ENCODE results near the gene SLC66A1. TPM values are rescaled to one million over a fixed set of nuclear protein-coding genes. Genes with fewer than 3 reads are reported as not detected.

Gene SLC66A1
- total RNA-seq, 1 experiment from 2014 or later, result 11.6 TPM

GRCh38 chr1:19368964-19369363, 56.8 kb downstream of the SLC66A1 start:
- H4K20me1 ChIP-seq (ENCODE audit: insufficient read depth, low read depth, low read length), result no peaks in the 10 kb centered on the region
- peaks cover 52% of the 10 kb centered on the region for H3K79me2 ChIP-seq (ENCODE audit: low read length)
- no peak overlapping the region for H3K4me3 ChIP-seq (ENCODE audit: low read length)
- no peaks in the 10 kb centered on the region for H3K27me3 ChIP-seq (ENCODE audit: low read length)
- H3K27ac ChIP-seq (ENCODE audit: low read length), result no peak overlapping the region
- H3K9ac ChIP-seq (ENCODE audit: low read length), result no peak overlapping the region
- no peaks in the 10 kb centered on the region for H3K36me3 ChIP-seq (ENCODE audit: insufficient read depth, low read length)
- H2AFZ ChIP-seq (ENCODE audit: low read length), result no peak overlapping the region
- DNase-seq, result no peak
- H3K9me3 ChIP-seq (ENCODE audit: low read length), result no peaks in the 10 kb centered on the region
- H3K9me2 ChIP-seq (replicated peaks; ENCODE audit: insufficient read depth, low read length), result no peaks in the 10 kb centered on the region
- H3K4me1 ChIP-seq (ENCODE audit: low read length), result no peaks in the 10 kb centered on the region
- H3K4me2 ChIP-seq (ENCODE audit: low read depth, low read length, poor library complexity, severe bottlenecking), result no peak overlapping the region

DNA sequence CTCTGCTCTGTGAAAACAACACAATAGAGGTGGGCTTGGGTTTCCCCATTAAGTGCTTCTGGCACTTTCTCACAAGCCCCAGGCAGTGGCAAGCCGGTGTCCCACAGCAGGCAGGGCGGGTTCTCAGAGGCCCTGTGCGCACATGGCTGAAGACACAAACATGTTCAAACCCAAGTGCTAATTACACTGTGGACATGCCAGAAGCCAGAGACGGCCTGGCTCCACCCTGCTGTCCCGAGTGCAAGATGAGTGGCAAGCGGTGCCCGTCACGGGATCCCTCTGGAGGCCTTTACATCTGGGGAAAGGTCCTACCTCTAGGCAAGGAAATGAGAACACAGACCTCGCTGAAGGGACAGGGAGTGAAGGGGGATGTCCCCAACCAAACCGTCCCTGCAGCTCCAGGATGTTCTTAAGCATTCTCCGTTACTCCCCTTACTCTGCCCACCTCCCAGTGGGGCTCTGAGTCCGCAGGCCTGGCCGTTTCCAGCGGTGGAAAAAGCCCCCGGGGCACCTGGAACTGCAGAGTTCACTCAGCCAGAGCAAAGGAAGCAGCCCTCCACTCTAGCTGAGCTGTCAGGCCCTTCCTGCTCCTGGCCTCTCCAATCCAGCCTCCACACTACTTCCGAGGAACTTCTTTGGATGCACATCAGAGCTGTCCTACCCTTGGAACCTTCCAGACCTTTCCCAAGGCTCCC, 57.4 kb downstream of the SLC66A1 start:
- Histone ChIP-seq H3K4me1 (ENCODE audit: low read length) (no peaks in the 10 kb centered on the region), H2AFZ (ENCODE audit: low read length) (no peak overlapping the region), H3K27ac (ENCODE audit: low read length) (no peak overlapping the region), H3K4me2 (ENCODE audit: low read depth, low read length, poor library complexity, severe bottlenecking) (no peak overlapping the region), H3K9me2 (replicated peaks; ENCODE audit: insufficient read depth, low read length) (no peaks in the 10 kb centered on the region), H3K4me3 (ENCODE audit: low read length) (no peak overlapping the region), H3K9ac (ENCODE audit: low read length) (no peak overlapping the region), H3K36me3 (ENCODE audit: insufficient read depth, low read length) (no peaks in the 10 kb centered on the region), H3K79me2 (ENCODE audit: low read length) (peaks cover 50% of the 10 kb centered on the region), H3K9me3 (ENCODE audit: low read length) (no peaks in the 10 kb centered on the region), H3K27me3 (ENCODE audit: low read length) (no peaks in the 10 kb centered on the region), H4K20me1 (ENCODE audit: insufficient read depth, low read depth, low read length) (no peaks in the 10 kb centered on the region)
- no peak for DNase-seq

- Histone ChIP-seq H4K20me1 (ENCODE audit: insufficient read depth, low read depth, low read length) (no peaks in the 10 kb centered on the region), H3K9me3 (ENCODE audit: low read length) (no peaks in the 10 kb centered on the region), H3K27ac (ENCODE audit: low read length) (no peak overlapping the region), H3K36me3 (ENCODE audit: insufficient read depth, low read length) (no peaks in the 10 kb centered on the region), H3K4me2 (ENCODE audit: low read depth, low read length, poor library complexity, severe bottlenecking) (no peak overlapping the region), H3K27me3 (ENCODE audit: low read length) (no peaks in the 10 kb centered on the region), H3K9me2 (replicated peaks; ENCODE audit: insufficient read depth, low read length) (no peaks in the 10 kb centered on the region), H2AFZ (ENCODE audit: low read length) (no peak overlapping the region), H3K79me2 (ENCODE audit: low read length) (peaks cover 44% of the 10 kb centered on the region), H3K4me3 (ENCODE audit: low read length) (no peak overlapping the region), H3K4me1 (ENCODE audit: low read length) (no peaks in the 10 kb centered on the region), H3K9ac (ENCODE audit: low read length) (no peak overlapping the region)
- no peak for DNase-seq
These were observed 58.5 kb downstream of the SLC66A1 start for GRCh38 chr1:19370453-19371170.

DNA sequence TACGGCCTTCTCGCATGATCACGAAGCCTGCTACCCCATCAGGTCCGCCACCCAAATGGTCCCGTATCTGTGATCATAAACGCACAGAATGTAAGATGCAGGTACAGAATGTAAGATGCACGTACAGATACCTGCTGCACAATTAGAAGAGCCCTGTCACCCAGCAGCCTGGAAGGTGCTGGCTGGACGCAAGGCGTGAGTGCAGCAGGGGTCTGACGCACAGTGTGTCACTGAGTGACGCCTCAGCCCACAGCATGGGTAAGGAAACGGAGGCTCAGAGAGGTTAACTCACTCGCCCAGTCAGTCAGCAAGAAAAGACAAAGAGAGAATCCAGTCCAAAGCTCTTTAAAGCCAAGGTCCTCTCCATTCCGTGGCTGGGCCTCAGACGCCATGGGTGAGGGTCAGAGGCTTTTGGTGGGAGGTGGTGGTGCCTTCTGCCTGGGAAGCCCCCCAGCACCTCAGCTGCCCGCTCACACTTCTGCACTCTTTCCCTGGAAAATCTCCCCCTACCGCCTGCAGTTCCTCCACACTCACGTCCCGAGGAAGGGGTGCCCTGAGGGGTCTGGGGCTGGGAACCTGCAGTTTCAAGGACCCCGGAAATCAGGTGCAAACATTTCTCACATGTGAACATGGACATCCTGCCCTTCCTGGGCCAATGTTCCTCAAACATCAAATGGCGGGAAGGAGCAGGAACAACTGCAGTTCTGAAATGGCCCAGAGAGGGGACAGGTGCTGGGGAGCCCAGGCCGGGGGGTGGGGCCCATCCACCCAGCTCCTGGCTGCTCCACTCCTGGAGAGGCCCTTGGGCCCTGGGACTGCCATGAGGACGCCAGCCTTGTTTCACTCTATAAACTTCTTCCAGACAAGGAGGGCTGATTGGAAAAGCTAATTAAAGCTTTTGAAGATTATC, 59.4 kb downstream of the SLC66A1 start:
- no peaks in the 10 kb centered on the region for H3K27me3 ChIP-seq (ENCODE audit: low read length)
- DNase-seq, result no peak
- no peaks in the 10 kb centered on the region for H3K4me1 ChIP-seq (ENCODE audit: low read length)
- no peak overlapping the region for H3K4me3 ChIP-seq (ENCODE audit: low read length)
- no peaks in the 10 kb centered on the region for H3K9me3 ChIP-seq (ENCODE audit: low read length)
- H3K9ac ChIP-seq (ENCODE audit: low read length), result no peak overlapping the region
- H3K4me2 ChIP-seq (ENCODE audit: low read depth, low read length, poor library complexity, severe bottlenecking), result no peak overlapping the region
- peaks cover 44% of the 10 kb centered on the region for H3K79me2 ChIP-seq (ENCODE audit: low read length)
- no peak overlapping the region for H3K27ac ChIP-seq (ENCODE audit: low read length)
- no peaks in the 10 kb centered on the region for H3K9me2 ChIP-seq (replicated peaks; ENCODE audit: insufficient read depth, low read length)
- H3K36me3 ChIP-seq (ENCODE audit: insufficient read depth, low read length), result peaks cover under 1% of the 10 kb centered on the region; the same call in 1 of the 2 replicates
- no peak overlapping the region for H2AFZ ChIP-seq (ENCODE audit: low read length)
- H4K20me1 ChIP-seq (ENCODE audit: insufficient read depth, low read depth, low read length), result no peaks in the 10 kb centered on the region

GRCh38 chr1:19372136-19372514, 60.0 kb downstream of the SLC66A1 start:
- no peaks in the 10 kb centered on the region for H3K9me3 ChIP-seq (ENCODE audit: low read length)
- no peaks in the 10 kb centered on the region for H4K20me1 ChIP-seq (ENCODE audit: insufficient read depth, low read depth, low read length)
- H3K27me3 ChIP-seq (ENCODE audit: low read length), result no peaks in the 10 kb centered on the region
- H3K9ac ChIP-seq (ENCODE audit: low read length), result no peak overlapping the region
- no peak for DNase-seq
- H3K27ac ChIP-seq (ENCODE audit: low read length), result no peak overlapping the region
- no peak overlapping the region for H3K4me2 ChIP-seq (ENCODE audit: low read depth, low read length, poor library complexity, severe bottlenecking)
- H2AFZ ChIP-seq (ENCODE audit: low read length), result no peak overlapping the region
- H3K9me2 ChIP-seq (replicated peaks; ENCODE audit: insufficient read depth, low read length), result no peaks in the 10 kb centered on the region
- H3K4me3 ChIP-seq (ENCODE audit: low read length), result no peak overlapping the region
- no peaks in the 10 kb centered on the region for H3K4me1 ChIP-seq (ENCODE audit: low read length)
- peaks cover 42% of the 10 kb centered on the region for H3K79me2 ChIP-seq (ENCODE audit: low read length)
- H3K36me3 ChIP-seq (ENCODE audit: insufficient read depth, low read length), result peaks cover 7% of the 10 kb centered on the region; the same call in 1 of the 2 replicates

GRCh38 chr1:19372602-19373001, 60.5 kb downstream of the SLC66A1 start:
- no peaks in the 10 kb centered on the region for H3K27me3 ChIP-seq (ENCODE audit: low read length)
- H3K79me2 ChIP-seq (ENCODE audit: low read length), result peaks cover 41% of the 10 kb centered on the region
- H3K4me2 ChIP-seq (ENCODE audit: low read depth, low read length, poor library complexity, severe bottlenecking), result no peak overlapping the region
- H3K36me3 ChIP-seq (ENCODE audit: insufficient read depth, low read length), result peaks cover 12% of the 10 kb centered on the region; the same call in 1 of the 2 replicates
- no peak overlapping the region for H3K4me3 ChIP-seq (ENCODE audit: low read length)
- no peak overlapping the region for H3K27ac ChIP-seq (ENCODE audit: low read length)
- no peaks in the 10 kb centered on the region for H3K9me3 ChIP-seq (ENCODE audit: low read length)
- no peaks in the 10 kb centered on the region for H3K9me2 ChIP-seq (replicated peaks; ENCODE audit: insufficient read depth, low read length)
- H4K20me1 ChIP-seq (ENCODE audit: insufficient read depth, low read depth, low read length), result no peaks in the 10 kb centered on the region
- no peak overlapping the region for H3K9ac ChIP-seq (ENCODE audit: low read length)
- H2AFZ ChIP-seq (ENCODE audit: low read length), result no peak overlapping the region
- DNase-seq, result no peak
- no peaks in the 10 kb centered on the region for H3K4me1 ChIP-seq (ENCODE audit: low read length)

DNA sequence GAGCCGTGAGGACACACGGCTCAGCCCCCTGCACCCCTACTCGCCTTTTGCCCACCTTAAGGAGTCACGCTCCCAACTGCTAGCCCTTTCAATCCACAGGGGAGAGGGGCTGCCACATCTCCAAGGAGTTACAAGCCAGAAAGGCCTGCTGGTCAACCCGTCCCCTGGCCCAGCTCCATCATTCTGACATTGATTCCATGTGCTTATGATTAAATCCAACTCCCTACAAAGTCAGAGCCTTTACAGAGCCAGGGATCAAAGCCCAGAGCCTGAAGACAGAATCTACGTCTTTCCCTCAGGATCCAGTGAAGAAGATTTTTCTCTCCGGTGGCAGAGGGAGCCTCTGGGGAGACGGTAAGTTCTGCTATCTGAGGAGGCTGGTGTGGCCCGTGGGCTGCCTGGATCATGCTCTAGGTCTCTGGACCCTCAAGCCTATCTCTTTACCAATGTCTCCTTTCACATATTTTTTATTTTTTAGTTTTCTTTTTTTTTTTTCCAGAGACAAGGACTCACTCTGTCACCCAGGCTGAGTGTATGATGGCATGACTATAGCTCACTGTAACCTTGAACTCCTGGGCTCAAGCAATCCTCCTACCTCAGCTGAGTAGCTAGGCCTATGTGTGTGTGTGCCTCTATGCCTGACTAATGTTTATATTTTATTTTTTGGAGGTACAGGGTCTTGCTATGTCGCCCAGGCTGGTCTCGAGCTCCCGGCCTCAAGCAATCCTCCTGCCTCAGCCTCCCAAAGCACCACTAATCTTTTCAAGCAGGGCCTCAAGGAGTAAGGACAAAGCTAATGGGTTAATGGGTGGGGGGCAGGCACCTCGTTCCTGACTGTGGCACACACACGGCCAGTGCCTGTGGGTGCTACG, 61.3 kb downstream of the SLC66A1 start:
- Histone ChIP-seq H3K9ac (ENCODE audit: low read length) (no peak overlapping the region), H3K27ac (ENCODE audit: low read length) (no peak overlapping the region), H3K4me2 (ENCODE audit: low read depth, low read length, poor library complexity, severe bottlenecking) (no peak overlapping the region), H3K4me3 (ENCODE audit: low read length) (no peak overlapping the region), H3K79me2 (ENCODE audit: low read length) (peaks cover 41% of the 10 kb centered on the region), H3K9me2 (replicated peaks; ENCODE audit: insufficient read depth, low read length) (no peaks in the 10 kb centered on the region), H3K27me3 (ENCODE audit: low read length) (no peaks in the 10 kb centered on the region), H3K4me1 (ENCODE audit: low read length) (no peaks in the 10 kb centered on the region), H3K36me3 (ENCODE audit: insufficient read depth, low read length) (peaks cover 20% of the 10 kb centered on the region; the same call in 1 of the 2 replicates), H3K9me3 (ENCODE audit: low read length) (no peaks in the 10 kb centered on the region), H4K20me1 (ENCODE audit: insufficient read depth, low read depth, low read length) (no peaks in the 10 kb centered on the region), H2AFZ (ENCODE audit: low read length) (no peak overlapping the region)
- DNase-seq, result no peak
